Measurements from ENCODE around the gene DCAF5.

The DCAF5 gene

DNA sequence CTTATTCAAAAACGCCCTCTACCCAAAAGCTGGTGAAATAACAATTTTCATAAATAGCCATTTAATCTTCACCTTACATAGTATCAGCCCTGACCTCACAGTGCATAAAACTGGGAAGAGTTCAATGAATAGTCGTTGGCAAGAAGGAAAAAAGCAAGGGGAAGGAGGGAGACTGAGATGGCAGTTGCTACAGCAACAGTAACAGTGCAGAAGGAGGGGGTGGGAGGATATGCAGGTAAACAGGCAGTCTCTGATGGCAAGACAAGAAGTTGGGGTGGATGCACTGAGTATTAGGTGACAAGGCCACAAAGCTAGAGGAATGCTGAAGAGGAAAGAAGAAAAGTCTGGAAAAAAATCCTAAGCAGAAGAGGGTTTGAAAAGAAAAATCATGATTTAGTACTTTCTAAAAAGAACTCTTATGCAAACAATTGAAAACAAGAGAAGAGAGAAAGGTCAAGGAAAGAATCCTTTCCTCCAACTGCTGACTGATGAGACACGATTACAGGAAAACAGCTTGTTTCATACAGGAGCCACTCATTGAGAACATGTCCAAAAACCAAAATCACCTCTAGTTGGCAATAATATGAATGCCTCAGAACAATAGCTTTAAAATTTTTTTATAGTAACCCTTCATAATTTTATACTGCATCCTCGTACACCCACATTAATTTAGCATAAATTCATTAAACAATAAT is 56.0 kb downstream of the DCAF5 start:
- DNase-seq (ENCODE audit: low spot score) = no peak
- H3K4me1 Mint-ChIP-seq (ENCODE audit: low read depth) = peaks cover 20% of the 10 kb centered on the region
- no peaks in the 10 kb centered on the region for H3K9me3 Mint-ChIP-seq
- no peak overlapping the region for H3K4me3 Mint-ChIP-seq
- H3K27ac Mint-ChIP-seq = no peak overlapping the region
- peaks cover 12% of the 10 kb centered on the region for H3K36me3 Mint-ChIP-seq (ENCODE audit: low read depth)
- no peaks in the 10 kb centered on the region for H3K27me3 Mint-ChIP-seq (ENCODE audit: low read depth)

DNA sequence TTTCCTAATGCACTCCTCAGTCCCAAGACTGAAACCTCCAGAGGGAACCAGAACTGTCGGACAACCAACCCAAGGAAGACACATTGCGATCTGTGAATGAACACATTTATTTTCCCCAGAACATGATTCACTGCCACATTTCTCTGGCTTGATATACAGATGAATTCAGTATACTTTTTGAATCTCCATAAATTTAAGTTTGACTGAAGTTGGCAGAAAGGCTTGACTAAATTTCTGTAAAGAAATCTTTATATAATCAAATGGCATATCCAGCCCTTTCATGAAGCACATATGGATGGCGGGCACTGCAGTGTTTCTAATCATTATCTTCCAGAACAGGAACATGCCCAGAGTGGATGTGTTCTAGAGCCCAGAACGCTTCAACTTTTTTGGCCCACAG is 56.7 kb downstream of the DCAF5 start:
- no peak for DNase-seq (ENCODE audit: low spot score)
- Mint-ChIP-seq H3K27ac (no peak overlapping the region), H3K4me1 (ENCODE audit: low read depth) (peaks cover 15% of the 10 kb centered on the region), H3K9me3 (no peaks in the 10 kb centered on the region), H3K36me3 (ENCODE audit: low read depth) (peaks cover 18% of the 10 kb centered on the region), H3K27me3 (ENCODE audit: low read depth) (no peaks in the 10 kb centered on the region), H3K4me3 (no peak overlapping the region)

DNA sequence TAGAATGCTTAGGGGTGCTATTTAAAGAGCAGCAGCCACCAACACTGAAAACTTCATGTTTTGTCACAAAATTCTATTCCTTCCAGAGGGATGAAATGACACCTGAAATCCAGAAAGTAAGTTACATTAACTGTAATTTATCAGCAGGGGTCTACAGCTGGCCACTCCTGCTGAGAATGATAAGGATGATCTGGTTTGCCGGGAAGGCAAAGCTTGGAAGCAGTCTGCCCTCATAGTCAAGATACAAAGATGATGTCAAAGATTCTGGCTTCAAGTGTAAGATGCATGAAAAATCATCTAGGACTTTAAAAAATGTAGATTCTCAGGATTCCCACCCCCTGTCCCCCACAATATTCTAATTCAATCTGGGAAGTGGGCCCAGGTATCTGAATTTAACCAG is 58.4 kb downstream of the DCAF5 start:
- Mint-ChIP-seq H3K27ac (no peak overlapping the region), H3K36me3 (ENCODE audit: low read depth) (peaks cover 20% of the 10 kb centered on the region), H3K9me3 (no peaks in the 10 kb centered on the region), H3K27me3 (ENCODE audit: low read depth) (no peaks in the 10 kb centered on the region), H3K4me1 (ENCODE audit: low read depth) (peaks cover 14% of the 10 kb centered on the region), H3K4me3 (no peak overlapping the region)
- no peak for DNase-seq (ENCODE audit: low spot score)

GRCh38 chr14:69093631-69094421 is 59.1 kb downstream of the DCAF5 start:
- DNase-seq (ENCODE audit: low spot score) = no peak
- H3K4me1 Mint-ChIP-seq (ENCODE audit: low read depth) = peaks cover 12% of the 10 kb centered on the region
- no peak overlapping the region for H3K27ac Mint-ChIP-seq
- no peak overlapping the region for H3K4me3 Mint-ChIP-seq
- peaks cover 20% of the 10 kb centered on the region for H3K36me3 Mint-ChIP-seq (ENCODE audit: low read depth)
- H3K9me3 Mint-ChIP-seq = no peaks in the 10 kb centered on the region
- H3K27me3 Mint-ChIP-seq (ENCODE audit: low read depth) = no peaks in the 10 kb centered on the region

- H3K27me3 Mint-ChIP-seq (ENCODE audit: low read depth) = no peaks in the 10 kb centered on the region
- peaks cover 12% of the 10 kb centered on the region for H3K4me1 Mint-ChIP-seq (ENCODE audit: low read depth)
- H3K27ac Mint-ChIP-seq = no peak overlapping the region
- H3K9me3 Mint-ChIP-seq = no peaks in the 10 kb centered on the region
- DNase-seq (ENCODE audit: low spot score) = no peak
- peaks cover 19% of the 10 kb centered on the region for H3K36me3 Mint-ChIP-seq (ENCODE audit: low read depth)
- H3K4me3 Mint-ChIP-seq = no peak overlapping the region
Measured at GRCh38 chr14:69092840-69093422, 60.0 kb downstream of the DCAF5 start.

DNA sequence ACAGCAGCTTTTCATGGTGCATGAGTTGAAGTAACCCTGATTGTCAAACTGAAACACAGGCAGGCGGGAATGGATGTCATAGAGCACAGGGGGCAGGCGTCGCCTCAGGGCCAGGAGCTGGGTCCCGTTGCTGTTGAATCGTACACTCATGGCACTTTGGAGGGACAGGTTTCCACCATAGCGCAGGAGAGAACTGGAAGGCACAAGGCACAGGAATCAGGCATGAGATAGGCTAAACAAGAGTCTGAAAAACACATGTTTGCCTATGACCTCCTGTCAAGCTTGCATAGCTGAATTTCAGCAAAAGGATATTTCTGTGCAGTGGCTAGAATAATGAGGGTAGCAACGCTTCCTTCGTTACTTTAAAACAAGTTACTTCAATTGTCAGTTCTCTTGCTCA is 61.2 kb downstream of the DCAF5 start:
- H3K27ac Mint-ChIP-seq = no peak overlapping the region
- no peak for DNase-seq (ENCODE audit: low spot score)
- no peak overlapping the region for H3K4me3 Mint-ChIP-seq
- H3K36me3 Mint-ChIP-seq (ENCODE audit: low read depth) = peaks cover 17% of the 10 kb centered on the region
- no peaks in the 10 kb centered on the region for H3K27me3 Mint-ChIP-seq (ENCODE audit: low read depth)
- no peaks in the 10 kb centered on the region for H3K9me3 Mint-ChIP-seq
- peaks cover 12% of the 10 kb centered on the region for H3K4me1 Mint-ChIP-seq (ENCODE audit: low read depth)

- no peak overlapping the region for H3K27ac Mint-ChIP-seq
- no peaks in the 10 kb centered on the region for H3K9me3 Mint-ChIP-seq
- no peak for DNase-seq (ENCODE audit: low spot score)
- H3K4me3 Mint-ChIP-seq = no peak overlapping the region
- H3K4me1 Mint-ChIP-seq (ENCODE audit: low read depth) = peaks cover 12% of the 10 kb centered on the region
- H3K27me3 Mint-ChIP-seq (ENCODE audit: low read depth) = no peaks in the 10 kb centered on the region
- H3K36me3 Mint-ChIP-seq (ENCODE audit: low read depth) = peaks cover 19% of the 10 kb centered on the region
Measured at GRCh38 chr14:69091006-69091405, 61.9 kb downstream of the DCAF5 start.

DNA sequence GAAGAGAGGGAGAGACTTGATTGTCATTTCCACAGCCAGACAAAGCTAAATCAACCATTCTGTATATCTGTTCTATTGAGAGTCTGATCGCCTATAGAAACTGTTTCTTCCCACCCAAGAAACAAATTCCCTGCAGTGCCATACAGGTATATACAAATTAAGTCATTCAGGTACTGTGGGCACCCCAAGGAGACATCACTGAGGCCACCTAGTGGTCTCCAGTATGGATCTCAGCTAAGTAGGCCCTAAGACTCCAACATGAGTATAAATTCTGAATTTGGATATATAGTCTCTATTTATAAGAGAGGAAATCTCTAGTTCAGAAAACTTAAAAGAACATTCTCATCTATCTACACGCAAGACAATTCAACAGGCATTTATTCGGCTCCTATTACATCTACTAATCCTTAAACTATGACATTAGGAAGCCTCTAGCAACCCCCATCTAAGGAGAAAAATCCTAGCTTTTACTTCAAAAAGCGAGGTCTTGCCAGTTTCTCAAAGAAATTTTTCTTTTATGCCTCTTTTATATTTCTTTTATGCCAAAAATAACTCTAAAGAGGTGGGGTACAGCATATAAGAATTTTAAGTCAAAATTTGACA is 62.6 kb downstream of the DCAF5 start:
- no peak for DNase-seq (ENCODE audit: low spot score)
- Mint-ChIP-seq H3K27ac (no peak overlapping the region), H3K4me3 (no peak overlapping the region), H3K9me3 (no peaks in the 10 kb centered on the region), H3K36me3 (ENCODE audit: low read depth) (peaks cover 19% of the 10 kb centered on the region), H3K27me3 (ENCODE audit: low read depth) (no peaks in the 10 kb centered on the region), H3K4me1 (ENCODE audit: low read depth) (peaks cover 12% of the 10 kb centered on the region)

- peaks cover 10% of the 10 kb centered on the region for H3K4me1 Mint-ChIP-seq (ENCODE audit: low read depth)
- no peaks in the 10 kb centered on the region for H3K9me3 Mint-ChIP-seq
- H3K36me3 Mint-ChIP-seq (ENCODE audit: low read depth) = peaks cover 19% of the 10 kb centered on the region
- DNase-seq (ENCODE audit: low spot score) = no peak
- H3K27ac Mint-ChIP-seq = no peak overlapping the region
- H3K27me3 Mint-ChIP-seq (ENCODE audit: low read depth) = no peaks in the 10 kb centered on the region
- H3K4me3 Mint-ChIP-seq = no peak overlapping the region
Measured at GRCh38 chr14:69089046-69089445, 63.9 kb downstream of the DCAF5 start.

- Mint-ChIP-seq H3K27me3 (ENCODE audit: low read depth) (no peaks in the 10 kb centered on the region), H3K27ac (no peak overlapping the region), H3K9me3 (no peaks in the 10 kb centered on the region), H3K4me3 (no peak overlapping the region), H3K4me1 (ENCODE audit: low read depth) (peaks cover 7% of the 10 kb centered on the region), H3K36me3 (ENCODE audit: low read depth) (peaks cover 21% of the 10 kb centered on the region)
- DNase-seq (ENCODE audit: low spot score) = no peak
Measured at GRCh38 chr14:69088586-69088985, 64.3 kb downstream of the DCAF5 start.

DNA sequence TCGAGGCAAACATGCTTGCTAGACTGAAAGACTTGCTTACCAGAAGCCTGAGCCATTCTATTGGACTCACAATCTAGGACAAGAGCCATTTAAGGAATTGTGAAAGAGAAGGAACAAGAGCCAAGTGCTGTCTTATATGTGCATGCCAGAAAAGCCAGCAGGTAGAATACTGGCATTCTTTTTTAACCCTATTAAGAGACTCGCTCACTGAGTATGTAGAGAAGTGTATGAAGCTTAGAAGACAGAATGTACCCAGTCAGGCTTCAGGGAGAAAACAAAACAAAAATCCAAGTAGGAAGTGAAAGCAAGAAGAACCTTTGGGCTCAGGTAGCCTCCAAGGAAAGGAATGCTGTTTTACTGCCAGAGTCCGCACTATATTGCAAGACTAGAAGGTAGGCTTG is 65.9 kb downstream of the DCAF5 start:
- Mint-ChIP-seq H3K27me3 (ENCODE audit: low read depth) (no peaks in the 10 kb centered on the region), H3K4me3 (no peak overlapping the region), H3K27ac (no peak overlapping the region), H3K4me1 (ENCODE audit: low read depth) (no peaks in the 10 kb centered on the region), H3K9me3 (no peaks in the 10 kb centered on the region), H3K36me3 (ENCODE audit: low read depth) (peaks cover 22% of the 10 kb centered on the region)
- no peak for DNase-seq (ENCODE audit: low spot score)

DNA sequence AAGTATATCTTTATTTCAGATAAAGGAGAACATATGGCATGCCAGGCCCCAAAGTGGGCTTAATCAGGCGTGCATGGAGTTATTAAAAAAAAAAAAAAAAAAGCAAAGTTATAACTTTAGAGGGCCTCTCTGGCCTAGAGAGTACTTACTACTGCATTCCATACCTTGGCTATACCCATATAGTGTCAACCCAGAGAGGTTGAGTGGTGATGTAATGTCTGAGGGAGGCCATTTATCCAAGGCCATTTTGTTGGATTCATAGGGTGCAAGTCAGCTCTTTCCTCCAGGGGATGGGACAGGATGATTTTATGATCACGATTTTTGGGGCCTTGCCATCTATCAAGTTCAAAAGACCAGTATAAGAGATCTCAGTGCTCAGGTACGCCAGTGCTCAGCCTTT is 66.4 kb downstream of the DCAF5 start:
- no peaks in the 10 kb centered on the region for H3K9me3 Mint-ChIP-seq
- no peak for DNase-seq (ENCODE audit: low spot score)
- peaks cover 18% of the 10 kb centered on the region for H3K36me3 Mint-ChIP-seq (ENCODE audit: low read depth)
- H3K4me3 Mint-ChIP-seq = no peak overlapping the region
- no peaks in the 10 kb centered on the region for H3K27me3 Mint-ChIP-seq (ENCODE audit: low read depth)
- H3K4me1 Mint-ChIP-seq (ENCODE audit: low read depth) = no peaks in the 10 kb centered on the region
- no peak overlapping the region for H3K27ac Mint-ChIP-seq

DNA sequence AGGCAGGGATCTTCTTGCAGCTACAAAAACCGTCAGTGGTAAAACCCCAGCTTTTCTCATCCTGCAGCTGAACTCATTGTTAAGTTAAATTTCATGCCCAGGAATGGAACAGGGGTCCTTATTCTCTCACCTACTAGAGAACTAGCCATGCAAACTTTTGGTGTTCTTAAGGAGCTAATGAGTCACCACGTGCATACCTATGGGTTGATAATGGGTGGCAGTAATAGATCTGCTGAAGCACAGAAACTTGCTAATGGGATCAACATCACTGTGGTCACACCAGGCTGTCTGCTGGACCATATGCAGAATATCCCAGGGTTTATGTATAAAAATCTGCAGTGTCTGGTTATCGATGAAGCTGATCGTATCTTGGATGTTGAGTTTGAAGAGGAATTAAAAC is 68.9 kb downstream of the DCAF5 start:
- Mint-ChIP-seq H3K27ac (no peak overlapping the region), H3K36me3 (ENCODE audit: low read depth) (peaks cover 13% of the 10 kb centered on the region), H3K9me3 (no peaks in the 10 kb centered on the region), H3K27me3 (ENCODE audit: low read depth) (no peaks in the 10 kb centered on the region), H3K4me1 (ENCODE audit: low read depth) (no peaks in the 10 kb centered on the region), H3K4me3 (no peak overlapping the region)
- no peak for DNase-seq (ENCODE audit: low spot score)

DNA sequence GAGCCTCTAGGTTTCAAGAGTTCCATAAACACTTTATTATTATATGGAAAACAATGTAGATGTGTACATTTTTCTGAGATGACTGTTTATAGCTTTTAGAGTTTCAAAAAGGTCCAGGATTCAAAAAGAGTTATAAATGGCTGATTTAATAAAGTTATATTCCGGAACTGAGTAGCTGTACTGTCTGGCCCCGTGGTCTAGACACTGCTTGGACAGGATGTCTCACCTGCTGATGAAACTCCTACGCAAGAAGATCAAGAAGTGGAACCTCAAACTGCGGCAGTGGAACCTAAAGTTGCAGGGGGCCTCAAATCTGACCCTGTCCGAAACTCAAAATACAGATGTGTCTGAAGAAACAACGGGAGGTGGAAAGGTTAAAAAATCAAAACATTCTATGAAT is 69.7 kb downstream of the DCAF5 start:
- no peak overlapping the region for H3K27ac Mint-ChIP-seq
- DNase-seq (ENCODE audit: low spot score) = no peak
- no peaks in the 10 kb centered on the region for H3K4me1 Mint-ChIP-seq (ENCODE audit: low read depth)
- no peaks in the 10 kb centered on the region for H3K9me3 Mint-ChIP-seq
- no peaks in the 10 kb centered on the region for H3K27me3 Mint-ChIP-seq (ENCODE audit: low read depth)
- peaks cover 13% of the 10 kb centered on the region for H3K36me3 Mint-ChIP-seq (ENCODE audit: low read depth)
- H3K4me3 Mint-ChIP-seq = no peak overlapping the region
